Activated CD8-positive, alpha-beta memory T cell treated with anti-CD3 and anti-CD28 coated beads, Interleukin-2, amount 50 U/mL, for 4 hours (primary cell): Measurements from ENCODE around the gene SENP3.

Experiments used
- DNase-seq: peaks from one replicate; pipeline ENCODE4 v3.0.0-alpha.2; 2020

SENP3 gene

GRCh38 chr17:7606280-7606679 lies 44.6 kb downstream of the SENP3 start:
- no peak for DNase-seq

GRCh38 chr17:7610641-7611040 lies 48.9 kb downstream of the SENP3 start:
- no peak for DNase-seq

- DNase-seq = no peak
These were observed 50.0 kb downstream of the SENP3 start for GRCh38 chr17:7611635-7612293.

GRCh38 chr17:7612294-7612640 lies 50.5 kb downstream of the SENP3 start:
- no peak for DNase-seq

GRCh38 chr17:7613769-7614424 lies 52.2 kb downstream of the SENP3 start:
- no peak for DNase-seq

- DNase-seq = peak; percentile 95
These were observed 52.9 kb downstream of the SENP3 start, which contains the start of gene FXR2 for GRCh38 chr17:7614425-7615264. TSS of gene FXR2 (minus strand) at chr17:7614897. CDS start at chr17:7614532, 365 bp downstream.

GRCh38 chr17:7615265-7615747 lies 53.6 kb downstream of the SENP3 start:
- DNase-seq = no peak

- DNase-seq = no peak
These were observed 56.9 kb downstream of the SENP3 start for GRCh38 chr17:7618608-7619007.

GRCh38 chr17:7620835-7621234 lies 59.1 kb downstream of the SENP3 start:
- DNase-seq = no peak
